Colon (tissue), 2 donors: ENCODE data around the gene NINL.

Experiments used
- FAIRE-seq: peaks from 2 replicates; lab custom pipeline; 2012; peaks lifted over from hg19 to GRCh38; lab: Jason Lieb, UNC
- donor health status: control.
- donor health status: control.

Gene NINL

DNA sequence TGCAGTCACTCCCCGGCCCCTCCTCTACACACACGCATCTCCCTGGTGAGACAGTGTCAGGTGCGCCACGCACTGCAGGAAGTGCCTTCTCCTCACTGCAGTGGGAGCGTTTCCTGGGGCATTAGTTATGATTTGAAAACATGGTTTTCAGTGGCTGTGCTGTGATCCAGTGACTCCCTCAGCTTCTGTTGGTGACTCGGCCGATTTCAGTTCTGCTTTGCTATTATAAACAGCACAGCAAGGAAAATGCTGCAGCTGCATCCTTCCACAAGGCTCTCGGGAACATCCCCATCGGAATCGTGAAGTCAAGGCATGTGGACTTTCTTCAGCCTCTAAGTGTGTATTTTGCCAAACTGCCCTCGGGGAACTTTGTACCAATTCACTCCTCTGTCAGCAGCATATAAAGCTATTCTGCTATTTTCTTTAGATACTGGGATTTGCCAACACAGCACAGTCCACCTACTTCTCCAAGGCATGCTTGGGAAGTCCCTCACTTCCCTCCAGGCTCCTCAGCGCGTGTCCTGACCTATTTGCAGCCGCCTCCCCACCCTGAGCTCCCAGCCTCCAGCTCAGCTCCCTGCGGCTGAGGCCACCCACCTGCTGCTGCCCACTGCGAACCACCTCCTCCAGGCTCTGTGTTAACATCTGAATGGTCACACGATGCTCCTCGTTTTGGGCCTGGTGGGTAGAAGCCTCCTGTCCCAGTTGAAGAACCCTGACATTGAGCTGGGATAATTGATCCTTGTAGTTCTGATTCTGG, 123.4 kb downstream of the NINL start:
- no peak for FAIRE-seq

DNA sequence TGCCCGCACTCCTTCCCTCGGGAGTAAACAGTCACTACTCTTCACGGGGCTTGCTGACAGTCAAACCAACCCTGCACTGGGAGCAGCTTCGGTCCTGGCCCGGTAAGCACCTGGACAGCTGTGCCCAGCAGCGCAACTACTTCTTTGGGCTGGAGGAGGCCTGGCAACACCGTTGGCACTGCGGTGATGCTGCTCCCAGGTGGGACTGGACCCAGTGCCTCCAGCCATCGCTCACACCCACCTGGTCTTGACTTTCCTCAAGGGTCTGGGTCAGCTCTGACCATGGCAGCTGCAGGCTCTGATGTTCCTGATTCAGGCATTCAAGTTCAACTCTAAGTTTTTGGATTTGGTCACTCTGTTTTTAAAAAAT, 124.1 kb downstream of the NINL start:
- FAIRE-seq: no peak

DNA sequence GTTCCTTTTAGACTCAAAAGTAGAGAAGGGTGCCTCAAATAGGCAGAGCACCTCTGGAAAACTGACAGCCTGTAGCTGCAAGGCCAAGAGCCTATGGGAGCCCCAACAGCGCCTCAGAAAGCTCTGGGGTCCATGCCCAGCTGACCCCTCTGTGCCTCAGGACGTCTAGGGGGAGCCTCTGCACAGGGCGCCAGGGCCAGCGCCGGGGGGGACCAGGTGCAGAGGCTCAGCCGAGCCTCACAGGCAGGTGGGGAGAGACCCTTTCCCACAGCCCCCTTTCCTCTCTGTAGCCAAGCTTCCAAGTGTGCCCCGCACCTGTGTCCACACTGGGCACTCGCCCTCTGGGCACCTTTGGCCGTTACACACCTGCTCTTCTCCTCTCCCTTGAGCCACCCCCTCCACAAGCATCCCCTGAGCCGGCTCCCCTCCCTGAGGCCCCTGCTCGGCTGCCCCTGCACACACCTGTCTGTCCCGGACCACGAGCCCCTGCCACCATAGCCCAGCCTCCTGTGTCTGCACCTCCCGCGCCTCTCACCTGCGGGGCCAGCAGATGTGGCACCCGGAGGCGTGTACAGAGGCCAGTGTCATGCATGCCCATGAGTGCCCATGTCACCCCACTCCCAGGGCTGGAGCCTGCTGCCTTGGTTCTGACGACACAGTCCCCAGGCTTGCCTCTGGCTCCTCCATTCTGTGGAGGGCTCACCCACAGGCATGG, 124.6 kb downstream of the NINL start:
- FAIRE-seq: no peak

DNA sequence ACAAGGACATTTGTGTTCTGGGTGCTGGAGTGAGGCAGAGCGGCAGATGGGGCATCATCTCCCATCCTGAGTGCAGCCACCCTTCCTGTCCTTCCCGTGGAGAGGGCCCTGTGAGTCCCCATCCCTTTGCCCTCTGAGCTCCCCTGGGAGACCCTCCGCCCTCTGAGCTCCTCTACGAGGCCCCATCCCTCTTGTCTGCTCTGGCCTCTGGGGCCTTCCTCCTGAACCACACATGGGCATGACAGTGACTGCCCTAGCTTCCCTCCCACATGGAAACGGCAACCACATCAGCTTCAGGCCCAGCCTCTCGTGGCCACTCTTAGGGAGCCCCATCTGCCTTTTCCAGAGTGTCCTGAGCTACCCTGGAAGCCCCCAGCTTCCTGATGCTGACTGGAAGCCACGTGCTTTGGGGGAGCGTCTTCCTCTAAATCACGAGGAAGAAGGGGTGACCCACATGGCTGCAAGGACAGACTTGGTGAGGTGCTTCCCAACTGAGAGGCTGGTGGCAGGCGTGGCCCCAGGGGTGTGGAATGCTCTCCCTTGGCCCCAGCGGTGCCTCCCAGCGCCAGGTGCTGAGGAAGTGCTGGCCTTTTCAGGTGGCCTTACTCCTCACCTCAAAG, 125.3 kb downstream of the NINL start:
- FAIRE-seq: no peak

DNA sequence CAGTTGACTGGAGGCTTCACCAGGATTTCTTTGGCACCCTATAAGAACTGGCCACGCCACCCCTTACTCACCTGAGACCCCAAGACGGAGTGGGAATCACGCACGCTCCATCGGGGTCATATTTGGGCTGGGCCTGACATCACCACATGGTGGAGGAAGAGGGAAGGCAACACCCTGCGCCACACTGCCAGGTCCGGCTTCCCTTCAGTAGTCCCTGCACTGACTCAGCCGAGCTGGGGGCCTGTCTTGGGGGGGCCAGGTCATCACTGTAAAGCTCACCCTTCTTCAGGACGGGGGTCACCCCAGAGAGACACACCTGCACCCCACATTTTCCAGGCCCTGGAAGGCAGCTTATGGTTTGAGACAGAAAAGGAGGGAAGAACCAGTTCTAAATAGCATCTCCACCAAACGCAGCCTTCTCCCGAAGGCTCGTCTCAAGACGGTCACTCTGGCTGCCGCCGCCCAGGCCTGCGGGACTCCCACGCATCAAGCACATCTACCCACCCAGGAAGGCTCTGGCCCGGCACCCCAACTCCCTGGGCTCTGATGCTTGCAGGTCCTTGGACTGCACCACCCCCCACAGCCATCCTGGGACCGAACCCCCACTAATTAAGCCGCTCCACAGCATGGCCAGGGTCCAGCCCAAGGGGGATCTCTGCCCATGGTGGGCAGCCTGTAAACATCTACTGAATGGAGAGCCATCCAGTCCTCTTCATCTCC, 126.1 kb downstream of the NINL start:
- FAIRE-seq: no peak

DNA sequence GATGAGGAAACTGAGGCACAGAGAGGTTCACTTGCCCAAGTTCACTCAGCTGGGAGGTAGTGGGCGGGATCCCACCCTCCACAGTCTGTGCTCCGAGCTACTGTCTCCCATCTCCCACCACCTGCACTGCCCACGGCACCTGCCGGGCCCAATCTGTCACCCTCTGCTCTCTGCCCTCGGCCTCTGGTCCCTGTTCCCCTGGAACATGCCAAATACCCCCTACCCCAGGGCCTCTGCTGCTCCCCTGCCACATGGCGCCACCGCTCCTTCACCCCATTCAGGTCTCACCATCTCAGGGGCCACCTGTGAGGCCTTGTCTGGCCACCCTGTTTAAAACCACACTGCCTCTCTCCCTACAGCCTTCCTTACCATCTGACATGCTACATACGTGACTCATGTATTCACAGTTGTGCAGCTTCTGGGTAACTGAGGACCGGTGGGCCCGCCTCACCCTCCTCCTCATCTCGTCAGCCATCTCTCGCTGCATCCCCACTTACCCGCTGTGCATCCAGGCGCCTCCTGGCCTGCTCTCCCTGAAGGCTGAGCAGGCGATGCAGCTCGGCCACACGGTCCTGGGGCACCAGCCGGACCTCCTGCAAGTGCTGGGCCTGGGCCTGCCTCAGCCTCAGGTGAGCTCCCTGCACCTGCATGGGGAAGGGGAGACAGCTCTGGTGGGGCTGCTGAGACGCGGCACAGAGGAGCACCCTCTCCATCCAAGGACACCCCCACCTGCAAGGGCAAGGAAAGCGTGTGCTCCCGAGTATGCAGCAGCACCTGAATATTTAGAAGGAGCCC, 127.2 kb downstream of the NINL start:
- no peak for FAIRE-seq

DNA sequence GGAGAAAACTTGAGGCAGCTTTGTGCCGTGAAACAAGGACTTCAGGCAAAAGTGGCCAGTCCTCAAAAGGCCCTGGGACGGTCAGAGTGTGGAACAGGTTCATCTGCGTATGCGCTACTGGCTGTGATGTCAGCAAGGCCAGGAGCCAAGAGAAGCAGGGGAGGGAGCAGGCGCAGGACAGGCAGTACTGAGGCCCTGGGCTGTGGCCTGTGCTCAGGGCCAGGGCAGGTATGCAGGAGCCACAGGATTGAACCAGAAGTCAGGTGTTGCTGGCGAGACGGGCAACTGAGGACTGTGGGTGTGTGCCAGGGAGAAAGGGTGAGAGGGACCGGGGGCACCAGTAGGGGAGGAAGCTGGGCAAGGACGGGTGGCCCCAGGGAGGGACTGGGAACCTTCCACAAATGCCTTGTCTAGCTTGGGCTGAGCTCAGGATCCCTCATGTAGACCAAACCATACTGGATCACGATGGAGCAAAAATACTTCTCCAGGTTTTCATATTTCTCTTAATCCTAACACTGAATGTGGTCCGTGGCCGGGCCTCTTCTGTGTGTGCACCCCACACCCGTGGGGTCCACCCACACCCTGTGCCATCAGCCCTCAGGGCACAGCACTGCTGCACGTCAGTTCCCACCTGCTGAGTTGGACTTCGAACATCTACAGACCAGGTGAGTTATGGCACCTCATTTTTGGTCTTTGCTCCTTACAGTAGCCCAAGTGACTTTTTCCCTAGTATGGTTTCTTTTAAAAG, 131.0 kb downstream of the NINL start:
- FAIRE-seq: no peak

DNA sequence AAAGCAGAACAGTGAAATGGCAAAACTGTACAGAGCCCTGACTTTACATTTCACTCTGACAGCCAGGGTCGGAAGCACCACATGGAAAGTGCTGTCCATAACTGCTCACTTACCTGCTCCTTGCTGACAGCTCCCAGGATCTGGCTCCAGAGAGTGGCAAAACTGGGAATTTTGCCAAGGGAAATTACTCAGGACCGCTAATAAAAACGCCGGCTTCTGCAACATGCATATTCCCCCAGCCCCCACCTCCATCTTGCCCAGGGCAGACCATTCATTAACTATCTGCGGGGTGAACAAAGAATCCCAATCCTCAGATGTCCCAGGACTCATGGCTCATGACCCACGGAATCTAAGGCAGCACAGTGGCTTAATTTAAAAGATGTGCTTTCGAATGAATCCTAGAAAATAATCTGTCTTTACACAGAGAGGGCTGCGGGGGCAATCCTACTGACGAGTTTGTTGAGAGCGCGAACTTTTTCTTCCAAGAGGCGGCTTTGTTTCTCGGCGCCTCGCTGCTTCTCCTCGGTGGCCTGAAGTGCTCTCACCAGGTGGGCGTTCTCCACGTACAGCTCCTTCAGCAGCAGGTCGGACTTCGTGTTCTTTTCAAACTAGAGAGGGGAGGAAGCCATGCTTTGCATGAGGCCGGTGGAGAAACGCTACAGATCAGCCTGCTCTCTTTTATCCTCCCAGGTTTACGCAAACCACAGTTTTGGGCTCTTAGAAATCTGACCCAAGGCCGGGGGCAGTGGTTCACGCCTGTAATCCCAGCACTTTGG, 132.1 kb downstream of the NINL start:
- FAIRE-seq: no peak

DNA sequence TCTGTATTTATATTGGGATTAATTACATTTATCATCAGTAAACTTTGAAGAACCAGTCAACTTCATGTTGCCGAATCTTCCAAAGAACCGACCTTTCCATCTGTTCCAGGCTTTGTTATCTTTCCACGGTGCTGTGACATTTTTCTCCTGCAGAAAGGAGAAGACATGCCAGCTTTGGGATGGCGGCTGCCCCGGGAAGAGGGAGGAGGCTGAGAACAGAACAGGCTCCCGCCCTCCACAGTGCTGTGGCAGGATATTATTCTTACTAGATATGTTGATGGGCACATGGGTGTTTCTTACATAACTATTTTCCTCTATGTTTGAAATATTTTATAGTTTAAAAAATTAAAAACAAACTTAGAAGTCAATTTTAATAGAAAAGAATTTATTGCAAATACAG, 133.0 kb downstream of the NINL start:
- no peak for FAIRE-seq

DNA sequence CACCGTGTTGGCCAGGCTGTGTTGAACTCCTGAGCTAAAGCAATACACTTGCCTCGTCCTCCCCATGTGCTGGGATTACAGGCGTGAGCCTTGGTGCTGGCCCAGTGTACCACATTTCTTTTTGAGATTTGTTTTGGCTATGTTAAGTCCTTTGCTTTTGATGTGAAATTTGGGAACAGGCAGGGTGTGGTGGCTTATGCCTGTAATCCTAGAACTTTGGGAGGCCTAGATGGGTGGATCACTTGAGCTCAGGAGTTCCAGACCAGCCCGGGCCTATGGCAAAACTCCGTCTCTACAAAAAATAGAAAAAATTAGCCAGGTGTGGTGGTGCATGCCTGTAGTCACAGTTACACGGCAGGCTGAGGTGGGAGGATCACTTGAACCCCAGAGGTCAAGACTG, 137.7 kb downstream of the NINL start:
- FAIRE-seq: no peak

DNA sequence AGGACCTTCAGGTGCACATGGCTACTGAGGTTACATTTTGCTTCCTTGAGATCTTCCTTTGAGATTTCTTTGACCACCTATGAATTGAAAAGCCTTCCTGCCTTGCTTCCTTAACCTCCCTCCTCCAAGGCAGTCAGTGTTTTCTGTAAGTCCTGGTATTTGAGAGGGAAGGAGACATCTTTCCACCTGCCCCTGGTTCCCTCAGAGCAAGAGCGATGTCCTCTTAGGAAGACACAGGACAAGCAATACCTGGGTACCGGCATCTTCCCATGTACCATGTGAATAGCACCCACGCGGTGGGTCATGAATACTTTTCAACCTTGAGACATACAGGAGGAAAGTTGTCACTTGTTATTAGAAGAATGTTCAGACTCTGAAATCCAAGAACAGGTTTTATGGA, 140.8 kb downstream of the NINL start:
- no peak for FAIRE-seq

DNA sequence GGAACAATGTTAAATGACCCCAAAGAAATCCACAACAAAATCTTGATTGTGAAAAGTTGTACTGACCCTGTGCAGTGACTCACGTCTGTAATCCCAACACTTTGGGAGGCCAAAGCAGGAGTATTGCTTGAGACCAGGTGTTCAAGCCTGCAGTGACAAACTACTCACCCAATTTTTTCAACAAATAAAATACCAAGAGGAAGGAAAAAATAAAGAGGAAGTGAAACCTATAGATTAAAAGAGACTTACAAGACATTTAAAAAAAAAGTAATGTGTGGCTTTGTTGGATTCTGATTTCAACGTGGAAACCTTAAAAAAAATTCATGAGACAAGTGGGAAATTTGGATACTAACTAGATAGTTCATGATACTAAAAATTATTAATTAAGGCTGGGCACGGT, 146.0 kb downstream of the NINL start:
- no peak for FAIRE-seq

DNA sequence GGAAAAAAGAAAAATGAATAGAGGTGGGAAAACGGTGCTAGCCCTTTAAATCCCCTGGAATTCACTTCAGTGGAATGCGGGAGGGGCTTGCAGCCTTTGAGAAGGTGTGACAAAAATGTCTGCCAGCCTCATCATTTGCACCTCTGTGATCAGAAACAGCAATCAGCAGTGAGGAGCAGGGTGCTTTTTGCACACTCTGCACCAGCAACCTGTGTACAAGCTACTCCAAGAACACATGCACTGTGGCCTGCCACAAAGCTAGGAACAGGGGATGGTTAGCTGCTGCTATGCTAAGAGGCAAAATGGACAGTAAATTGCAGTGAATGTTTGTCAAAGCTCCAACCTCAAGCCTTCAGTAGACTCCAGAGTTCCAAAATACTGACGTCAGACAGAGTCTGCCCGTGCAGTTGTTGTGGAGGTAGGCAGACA, 148.2 kb downstream of the NINL start:
- no peak for FAIRE-seq

DNA sequence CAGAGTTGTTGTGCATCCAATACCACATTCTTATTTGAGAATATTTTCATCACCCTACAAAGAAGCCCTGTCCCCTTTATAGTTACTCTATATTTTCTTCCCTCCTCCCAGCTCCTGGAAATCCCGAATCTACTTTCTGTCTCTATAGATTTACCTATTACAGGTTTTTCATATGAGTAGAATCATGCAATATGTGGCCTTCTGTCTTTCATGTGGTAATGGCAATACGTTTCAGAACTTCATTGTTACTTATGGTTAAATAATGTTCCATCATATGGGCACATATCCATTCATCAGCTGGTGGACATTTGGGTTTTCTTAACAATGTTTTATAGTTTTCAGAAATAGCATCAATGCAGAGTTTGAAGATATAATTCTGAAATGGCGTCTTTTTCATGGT, 160.8 kb downstream of the NINL start:
- FAIRE-seq: no peak

DNA sequence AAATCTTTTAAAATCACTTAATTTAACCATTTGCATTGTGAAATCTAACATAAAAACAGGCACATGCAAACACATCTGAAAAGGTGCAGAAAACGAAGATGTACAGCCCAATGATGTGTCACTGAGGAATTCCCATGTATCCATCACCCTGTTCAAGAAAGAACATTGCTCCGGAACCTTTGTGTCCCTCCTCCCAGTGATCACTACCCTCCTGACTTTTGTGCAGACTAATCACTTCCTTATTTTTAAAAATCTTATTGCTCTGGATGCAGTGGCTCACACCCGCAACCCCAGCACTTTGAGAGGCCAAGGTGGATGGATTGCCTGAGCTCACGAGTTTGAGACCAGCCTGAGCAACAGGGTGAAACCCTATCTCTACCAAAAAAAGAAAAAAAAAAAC, 163.3 kb downstream of the NINL start:
- no peak for FAIRE-seq

DNA sequence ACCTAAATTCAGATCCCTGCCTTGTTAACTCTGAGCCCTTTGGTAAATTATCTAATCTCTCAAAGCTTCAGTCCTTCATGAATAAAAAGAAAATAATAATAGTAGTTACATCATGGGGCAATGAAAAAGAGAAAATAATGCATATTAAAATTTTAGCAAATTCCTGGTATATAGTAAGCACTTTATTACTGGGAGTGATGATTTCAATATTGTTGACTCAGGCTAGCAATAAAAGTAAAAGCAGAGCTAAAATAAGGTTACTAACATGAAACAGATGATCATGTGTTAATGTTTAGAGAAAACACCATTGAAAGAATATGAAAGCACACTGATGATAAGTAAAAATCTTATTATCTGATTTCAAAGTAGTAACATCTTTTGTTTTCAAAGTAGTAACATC, 164.2 kb downstream of the NINL start:
- FAIRE-seq: no peak

DNA sequence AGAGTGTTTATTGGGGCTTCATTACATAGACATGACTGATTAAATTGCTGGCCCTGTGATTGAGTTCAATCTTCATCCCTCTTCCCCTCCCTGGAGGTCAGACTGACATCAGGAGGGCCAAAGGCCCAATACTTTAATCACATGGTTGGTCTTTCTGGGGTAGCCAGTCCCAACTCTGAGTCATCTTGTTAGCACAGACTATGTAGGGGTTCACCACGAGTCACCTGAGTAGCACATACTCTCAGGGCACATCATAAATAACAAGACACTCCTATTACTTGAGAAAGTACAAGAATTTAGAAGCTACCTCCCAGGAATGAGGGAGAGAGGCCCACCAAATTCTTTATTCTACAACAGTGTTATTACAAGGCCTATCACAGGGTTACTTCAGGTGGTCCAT, 166.6 kb downstream of the NINL start:
- FAIRE-seq: no peak

DNA sequence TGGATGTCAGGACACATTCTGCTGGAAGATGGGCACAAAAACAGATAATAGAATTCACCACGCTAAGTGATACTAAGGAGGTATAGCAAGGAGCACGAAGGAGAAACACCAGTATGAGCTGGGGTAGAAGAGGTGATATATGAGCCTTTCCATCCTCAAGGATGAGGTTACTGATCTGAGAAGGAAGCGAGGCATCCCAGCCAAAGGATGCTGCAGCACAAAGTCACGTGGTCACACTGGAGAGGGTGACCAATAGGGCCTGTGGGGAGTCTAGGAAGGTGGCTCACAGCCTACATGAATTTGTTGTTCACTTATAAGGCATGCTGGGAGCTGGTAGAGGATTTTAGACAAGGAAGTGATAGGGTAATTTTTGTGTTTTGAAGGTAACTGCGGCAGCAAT, 176.4 kb downstream of the NINL start:
- FAIRE-seq: no peak

DNA sequence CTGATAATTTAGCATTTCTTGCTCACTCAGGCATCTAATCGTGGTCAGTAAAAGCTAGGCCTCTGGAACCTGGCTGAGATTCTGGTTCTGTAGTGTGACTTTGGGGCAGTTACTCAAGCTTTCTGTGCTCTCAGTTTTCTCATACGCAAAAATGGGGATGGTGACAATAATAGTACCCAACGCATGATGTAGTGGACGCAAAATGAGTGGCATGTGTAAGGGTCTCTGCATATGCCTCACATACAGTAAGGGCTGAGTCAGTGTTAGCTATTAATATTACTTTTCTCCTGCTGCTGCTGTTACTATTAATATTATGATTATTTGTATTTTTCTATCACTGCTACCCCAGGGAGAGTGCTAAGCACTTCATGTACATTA, 177.2 kb downstream of the NINL start:
- no peak for FAIRE-seq

DNA sequence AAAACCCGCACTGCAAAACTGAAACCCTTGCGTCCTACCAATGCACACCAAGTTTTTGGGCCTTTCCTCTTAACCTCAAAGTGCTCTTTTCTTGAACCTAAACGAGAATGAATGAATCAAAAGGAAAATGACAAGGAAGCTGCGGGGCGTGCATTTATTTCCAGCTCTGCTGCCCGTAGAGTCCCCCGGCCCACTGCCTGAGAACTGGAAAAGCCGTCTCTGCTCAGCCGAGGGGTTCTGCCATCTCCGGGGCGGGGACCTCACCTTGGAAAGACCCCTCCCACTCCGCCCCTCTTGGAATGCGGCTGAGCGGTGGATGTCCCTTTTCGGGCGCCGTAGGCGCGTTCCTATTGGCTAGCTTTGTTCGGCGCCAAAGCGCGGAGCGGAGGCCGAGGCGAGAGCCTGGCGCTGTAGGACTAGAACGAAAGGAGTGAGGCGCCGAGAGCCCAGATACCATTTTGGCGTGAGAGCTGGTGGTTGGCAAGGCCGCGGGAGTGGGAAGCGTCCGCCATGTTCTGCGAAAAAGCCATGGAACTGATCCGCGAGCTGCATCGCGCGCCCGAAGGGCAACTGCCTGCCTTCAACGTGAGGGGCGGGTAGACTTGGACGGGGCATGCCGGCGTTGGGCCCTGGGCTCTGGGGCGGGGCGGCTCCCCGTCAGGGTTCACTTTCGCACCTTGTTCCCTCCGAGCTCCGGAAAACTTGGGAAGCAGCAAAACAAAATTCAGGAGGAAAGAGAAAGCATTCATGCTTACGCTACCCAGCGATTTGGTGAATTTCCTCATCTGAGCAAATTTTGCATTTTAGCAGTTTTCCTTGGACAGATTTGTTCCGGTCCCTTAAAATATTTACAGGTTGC, 177.8 kb downstream of the NINL start, which contains the start of gene GINS1:
Gene GINS1 (plus strand): TSS at position 363 of the 859 bp plus-strand sequence. CDS start 148 bp downstream, at position 511.
- FAIRE-seq: no peak
